NCI-H2196 treated with DMSO at 0.1 percent for 48 hours (cell line): ENCODE results near the gene PHF3.

ENCODE experiments used
- DNase-seq: peaks from one replicate; lab custom pipeline; 2025; ENCODE audit not compliant: unreplicated experiment; lab: John Stamatoyannopoulos, UW

PHF3 gene

GRCh38 chr6:63635588-63636517, at the start of gene PHF3:
Gene PHF3, plus strand, starts transcription at chr6:63635802. Its CDS starts 10,750 bp downstream, at chr6:63646552.
- DNase-seq: peak; percentile 88

GRCh38 chr6:63589952-63590411, 45.6 kb upstream of the PHF3 start:
- DNase-seq: no peak

- no peak for DNase-seq
These were observed 42.7 kb upstream of the PHF3 start for GRCh38 chr6:63592886-63593285.

- no peak for DNase-seq
These were observed 38.2 kb upstream of the PHF3 start for GRCh38 chr6:63597141-63598048.

- DNase-seq: peak; percentile 69
These were observed 37.3 kb upstream of the PHF3 start for GRCh38 chr6:63598049-63599036.

- no peak for DNase-seq
These were observed 36.4 kb upstream of the PHF3 start for GRCh38 chr6:63599243-63599642.

- DNase-seq: no peak
These were observed 35.5 kb upstream of the PHF3 start for GRCh38 chr6:63600136-63600535.

- DNase-seq: no peak
These were observed 26.4 kb upstream of the PHF3 start for GRCh38 chr6:63609231-63609630.

- DNase-seq: no peak
These were observed 24.7 kb upstream of the PHF3 start for GRCh38 chr6:63610944-63611343.

GRCh38 chr6:63611560-63611959, 24.0 kb upstream of the PHF3 start:
- no peak for DNase-seq

GRCh38 chr6:63615590-63615989, 20.0 kb upstream of the PHF3 start:
- DNase-seq: no peak

- DNase-seq: no peak
These were observed 11.5 kb upstream of the PHF3 start for GRCh38 chr6:63624091-63624490.

GRCh38 chr6:63630466-63630865, 5.1 kb upstream of the PHF3 start:
- DNase-seq: no peak

- DNase-seq: no peak
These were observed 972 bp upstream of the PHF3 start for GRCh38 chr6:63634630-63635029.

GRCh38 chr6:63635215-63635587, 401 bp upstream of the PHF3 start:
- no peak for DNase-seq

- DNase-seq: no peak
These were observed 968 bp downstream of the PHF3 start for GRCh38 chr6:63636518-63637021.

- DNase-seq: no peak
These were observed 2.4 kb downstream of the PHF3 start for GRCh38 chr6:63637865-63638445.

GRCh38 chr6:63640062-63640461, 4.5 kb downstream of the PHF3 start:
- DNase-seq: no peak

- DNase-seq: no peak
These were observed 8.3 kb downstream of the PHF3 start for GRCh38 chr6:63643862-63644261.
